Lower leg skin (tissue), 4 donors: ENCODE data around the gene GABPB2. TPM values are rescaled to one million over a fixed set of nuclear protein-coding genes. Genes with fewer than 3 reads are reported as not detected.

Source experiments
- DNase-seq, 2 donors: peaks; one replicate each; pipeline ENCODE4 v3.0.0-alpha.2; 2019; ENCODE audit warnings: low spot score in 2 of 2
- H3K4me3 ChIP-seq: fragments of 200-600 bp; sonication (generic); 2 replicates; pipeline ENCODE4 v1.5.1; 2017; ENCODE audit warnings: mild to moderate bottlenecking, low read depth; ENCODE audit not compliant: poor library complexity, severe bottlenecking
- POLR2A ChIP-seq, 2 donors: fragments of 450-650 bp; IDR thresholded peaks; one replicate each; pipeline ENCODE4 v1.6.1; 2016 to 2017; ENCODE audit warnings: antibody characterized with exemption in 2 of 2, mild to moderate bottlenecking in 1 of 2, moderate library complexity in 1 of 2
- WGBS, 2 donors: methylation state at CpG; one replicate each; pipeline ENCODE4 v1.1.5; 2018; 5-methylcytosine and 5-hydroxymethylcytosine counted together
- intact Hi-C: fragments of 100-400 bp; cut with DNase I; formaldehyde crosslinking; loops from one replicate; pipeline ENCODE4 v1.15.0; 2023; ENCODE audit warnings: low total_unique reads
- total RNA-seq, 4 donors: library from RNA; depleted of rRNA; stranded (reverse); fragments of >200 nt; gene quantifications; one replicate each; pipeline ENCODE4 v1.1.0, GENCODE V29; 2016
- TF ChIP-seq, protein P1 (sequence below), 3 donors: fragments of 450-650 bp; IDR thresholded peaks; one replicate each; pipeline ENCODE4 v1.5.1; 2016; ENCODE audit warnings: antibody characterized with exemption in 3 of 3, mild to moderate bottlenecking in 3 of 3, moderate library complexity in 2 of 3

Gene GABPB2
- total RNA-seq, 4 donors from 2014 or later = 8.1 to 16.6 (median 11.0) TPM

DNA sequence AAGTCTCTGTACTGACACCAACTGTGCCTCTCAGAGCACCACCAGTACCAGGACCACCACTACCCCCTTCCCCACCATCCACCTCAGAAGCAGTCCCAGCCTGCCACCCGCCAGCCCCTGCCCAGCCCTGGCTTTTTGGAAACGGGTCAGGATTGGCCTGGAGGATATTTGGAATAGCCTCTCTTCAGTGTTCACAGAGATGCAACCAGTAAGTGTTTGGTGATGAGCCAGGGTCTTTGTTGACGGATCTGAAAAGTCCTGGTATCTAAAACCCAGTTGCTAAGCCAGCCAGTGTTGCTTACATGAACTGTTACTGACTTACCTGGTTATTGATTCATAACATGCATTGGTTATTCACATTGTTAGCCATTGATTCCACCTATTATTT lies 21.9 kb upstream of the GABPB2 start:
- H3K4me3 ChIP-seq = no peak overlapping the region
- TF ChIP-seq, protein P1, sequence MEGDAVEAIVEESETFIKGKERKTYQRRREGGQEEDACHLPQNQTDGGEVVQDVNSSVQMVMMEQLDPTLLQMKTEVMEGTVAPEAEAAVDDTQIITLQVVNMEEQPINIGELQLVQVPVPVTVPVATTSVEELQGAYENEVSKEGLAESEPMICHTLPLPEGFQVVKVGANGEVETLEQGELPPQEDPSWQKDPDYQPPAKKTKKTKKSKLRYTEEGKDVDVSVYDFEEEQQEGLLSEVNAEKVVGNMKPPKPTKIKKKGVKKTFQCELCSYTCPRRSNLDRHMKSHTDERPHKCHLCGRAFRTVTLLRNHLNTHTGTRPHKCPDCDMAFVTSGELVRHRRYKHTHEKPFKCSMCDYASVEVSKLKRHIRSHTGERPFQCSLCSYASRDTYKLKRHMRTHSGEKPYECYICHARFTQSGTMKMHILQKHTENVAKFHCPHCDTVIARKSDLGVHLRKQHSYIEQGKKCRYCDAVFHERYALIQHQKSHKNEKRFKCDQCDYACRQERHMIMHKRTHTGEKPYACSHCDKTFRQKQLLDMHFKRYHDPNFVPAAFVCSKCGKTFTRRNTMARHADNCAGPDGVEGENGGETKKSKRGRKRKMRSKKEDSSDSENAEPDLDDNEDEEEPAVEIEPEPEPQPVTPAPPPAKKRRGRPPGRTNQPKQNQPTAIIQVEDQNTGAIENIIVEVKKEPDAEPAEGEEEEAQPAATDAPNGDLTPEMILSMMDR (IDR thresholded peaks at IDR 0.05) = no peak
- no peak for TF ChIP-seq POLR2A (IDR thresholded peaks at IDR 0.05)
- 10 to 11% methylated on average over 3 of the region's 3 CpGs for WGBS, 2 donors
- intact Hi-C loops = no loop called here
- no peak for DNase-seq

DNA sequence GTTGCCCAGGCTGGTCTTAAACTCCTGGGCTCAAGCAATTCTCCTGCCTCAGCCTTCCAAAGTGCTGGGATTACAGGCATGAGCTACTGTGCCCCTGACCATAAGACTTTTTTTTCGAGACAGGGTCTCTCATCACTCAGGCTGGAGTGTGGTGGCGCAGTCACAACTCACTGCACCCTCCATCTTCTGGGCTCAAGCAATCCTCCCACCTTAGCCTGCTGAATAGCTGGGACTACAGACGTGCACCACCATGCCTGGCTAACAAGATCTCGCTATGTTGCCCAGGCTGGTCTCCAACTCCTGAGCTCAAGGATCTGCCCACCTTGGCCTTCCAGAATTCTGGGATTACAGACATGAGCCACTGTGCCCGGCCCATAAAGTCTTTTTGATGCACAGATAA lies 21.1 kb upstream of the GABPB2 start:
- intact Hi-C loops = no loop called here
- WGBS, 2 donors = 85 to 88% methylated on average over 5 of the region's 5 CpGs
- TF ChIP-seq, protein P1 (IDR thresholded peaks at IDR 0.05) = no peak
- TF ChIP-seq POLR2A (IDR thresholded peaks at IDR 0.05) = no peak
- H3K4me3 ChIP-seq = no peak overlapping the region
- DNase-seq = no peak

DNA sequence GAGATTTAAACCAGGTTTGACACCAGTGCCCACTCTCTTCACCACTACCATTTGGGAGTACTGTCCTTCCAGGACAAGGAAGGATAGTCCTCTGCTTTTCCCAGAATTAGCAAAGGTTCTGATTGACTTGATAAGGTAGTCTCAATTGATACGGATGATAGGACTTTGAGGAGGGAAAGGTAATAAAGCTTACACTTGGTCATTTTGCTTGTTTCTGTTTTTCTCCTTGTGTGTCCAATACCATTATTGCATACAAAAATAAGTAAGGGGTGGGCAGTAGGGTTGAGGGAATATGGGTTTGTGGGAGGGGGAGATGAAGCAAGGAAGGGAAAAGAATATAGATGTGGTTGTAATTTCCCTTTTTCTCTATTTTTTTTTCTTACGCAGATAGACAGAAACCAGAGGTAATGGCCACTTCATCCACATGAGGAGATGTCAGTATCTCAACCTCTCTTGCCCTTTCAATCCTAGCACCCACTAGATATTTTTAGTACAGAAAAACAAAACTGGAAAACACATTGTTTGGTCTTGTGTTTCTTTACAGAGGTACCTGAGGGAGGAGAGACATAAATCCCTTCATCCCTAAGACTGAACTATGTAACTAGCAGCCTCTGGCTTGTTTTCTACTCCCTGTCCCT lies 20.4 kb upstream of the GABPB2 start:
- DNase-seq = no peak
- intact Hi-C loops = no loop called here
- WGBS, 2 donors = 75 to 86% methylated on average over 2 of the region's 2 CpGs
- H3K4me3 ChIP-seq = no peak overlapping the region
- TF ChIP-seq POLR2A (IDR thresholded peaks at IDR 0.05) = no peak
- TF ChIP-seq, protein P1 (IDR thresholded peaks at IDR 0.05) = no peak

DNA sequence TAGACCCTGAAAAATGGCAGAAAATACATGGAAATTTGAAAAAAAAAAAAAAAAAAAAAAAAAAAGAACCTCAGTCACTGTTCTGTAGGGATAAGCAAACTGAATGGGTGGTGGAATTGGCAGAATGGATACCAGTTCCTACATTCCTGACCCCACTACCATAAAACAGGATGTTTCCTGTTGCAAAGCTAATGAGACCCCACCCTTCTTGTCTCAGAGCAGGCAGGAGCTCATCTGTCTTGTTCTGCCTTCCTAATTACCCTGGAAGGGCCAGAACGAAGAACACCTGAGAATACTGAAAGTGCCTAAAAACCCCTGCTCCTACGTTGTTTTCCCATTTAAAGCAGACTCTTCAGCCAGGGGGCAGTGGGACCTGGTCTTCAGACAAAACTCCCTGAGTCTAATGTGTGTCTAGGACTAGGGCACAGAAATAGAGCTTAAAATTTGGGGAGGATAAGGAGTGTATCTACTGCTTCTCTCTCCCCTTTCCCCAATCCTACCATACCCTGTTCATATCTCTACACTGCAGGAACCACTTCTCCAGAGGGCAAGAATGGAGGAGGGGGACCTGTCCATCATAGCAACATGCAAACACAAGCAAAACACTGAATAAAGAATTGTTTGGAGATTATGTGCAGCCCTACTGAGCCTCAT lies 19.1 kb upstream of the GABPB2 start:
- DNase-seq = no peak
- no peak overlapping the region for H3K4me3 ChIP-seq
- TF ChIP-seq, protein P1 (IDR thresholded peaks at IDR 0.05) = no peak
- TF ChIP-seq POLR2A (IDR thresholded peaks at IDR 0.05) = no peak
- intact Hi-C loops = no loop called here
- 51 to 54% methylated on average over 2 of the region's 2 CpGs for WGBS, 2 donors

DNA sequence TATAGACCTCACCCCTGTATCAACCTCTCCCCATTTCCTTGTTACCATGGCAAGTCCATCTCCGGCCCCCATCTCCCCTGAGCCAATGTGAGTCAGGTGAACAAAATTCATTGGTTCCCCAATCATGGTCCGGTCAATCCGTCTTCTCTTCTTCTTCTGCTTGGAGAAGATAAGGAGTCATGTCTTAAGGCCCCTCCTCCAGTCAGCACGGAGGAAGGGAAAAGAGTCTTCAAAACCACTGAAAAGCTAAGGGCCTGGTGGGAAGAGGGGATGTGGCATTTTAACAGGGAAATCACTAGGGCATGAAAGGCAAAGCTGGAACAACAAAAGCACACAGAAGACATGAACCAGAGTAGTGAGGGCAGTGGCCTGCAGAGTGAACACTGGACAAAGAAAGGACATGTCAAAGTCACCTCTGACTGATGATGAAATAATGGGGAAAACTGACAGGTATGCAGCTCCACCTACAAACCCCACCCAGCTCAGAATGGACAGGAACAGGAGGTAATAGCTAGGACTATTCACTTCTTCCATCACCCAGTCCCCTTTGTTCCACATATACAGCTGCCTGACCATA lies 15.5 kb upstream of the GABPB2 start:
- intact Hi-C loops = no loop called here
- H3K4me3 ChIP-seq = no peak overlapping the region
- no peak for TF ChIP-seq POLR2A (IDR thresholded peaks at IDR 0.05)
- DNase-seq = no peak
- WGBS, 2 donors = 85 to 89% methylated on average over 4 of the region's 4 CpGs

DNA sequence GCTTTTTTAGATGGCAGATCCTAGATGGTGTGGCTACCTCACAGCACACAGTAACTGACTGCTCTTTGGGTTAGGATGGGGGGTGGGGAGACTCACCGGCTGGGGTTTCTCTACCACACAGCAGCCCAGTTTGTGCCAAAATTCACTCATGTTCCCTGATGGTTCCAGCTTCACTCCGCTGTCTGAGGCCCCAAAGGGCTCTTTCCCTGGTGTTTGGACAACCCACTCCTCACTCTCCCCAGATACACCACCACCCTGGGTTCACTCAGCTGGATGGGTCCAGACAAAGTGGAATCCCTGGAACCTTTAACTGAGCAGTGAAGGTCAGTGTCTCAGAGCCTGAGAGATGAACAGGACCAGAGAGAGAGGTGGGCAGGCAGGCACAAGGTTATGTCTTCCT lies 15.0 kb upstream of the GABPB2 start:
- H3K4me3 ChIP-seq = no peak overlapping the region

More for the DNA sequence above, 15.0 kb upstream of the GABPB2 start:
- intact Hi-C loops = no loop called here
- no peak for DNase-seq
- TF ChIP-seq, protein P1 (IDR thresholded peaks at IDR 0.05) = no peak
- TF ChIP-seq POLR2A (IDR thresholded peaks at IDR 0.05) = no peak
- WGBS, 2 donors = 44 to 46% methylated on average over 2 of the region's 2 CpGs
